ENCODE data around the gene ANXA10.

DNA sequence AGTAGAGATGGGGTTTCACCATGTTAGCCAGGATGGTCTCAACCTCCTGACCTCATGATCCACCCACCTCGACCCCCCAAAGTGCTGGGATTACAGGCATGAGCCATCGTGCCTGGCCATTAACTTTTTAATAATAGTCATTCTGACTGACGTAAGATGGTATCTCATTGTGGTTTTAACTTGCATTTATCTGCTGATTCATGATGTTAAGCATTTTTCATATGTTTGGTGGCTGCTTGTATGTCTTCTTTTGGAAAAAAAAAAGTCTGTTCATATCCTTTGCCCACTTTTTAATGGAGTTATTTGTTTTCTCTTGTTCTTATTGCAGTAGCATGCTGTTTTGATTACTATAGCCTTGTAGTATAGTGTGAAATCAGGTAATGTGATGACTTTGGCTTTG, 45.8 kb downstream of the ANXA10 start:
- TF ChIP-seq, protein P1, sequence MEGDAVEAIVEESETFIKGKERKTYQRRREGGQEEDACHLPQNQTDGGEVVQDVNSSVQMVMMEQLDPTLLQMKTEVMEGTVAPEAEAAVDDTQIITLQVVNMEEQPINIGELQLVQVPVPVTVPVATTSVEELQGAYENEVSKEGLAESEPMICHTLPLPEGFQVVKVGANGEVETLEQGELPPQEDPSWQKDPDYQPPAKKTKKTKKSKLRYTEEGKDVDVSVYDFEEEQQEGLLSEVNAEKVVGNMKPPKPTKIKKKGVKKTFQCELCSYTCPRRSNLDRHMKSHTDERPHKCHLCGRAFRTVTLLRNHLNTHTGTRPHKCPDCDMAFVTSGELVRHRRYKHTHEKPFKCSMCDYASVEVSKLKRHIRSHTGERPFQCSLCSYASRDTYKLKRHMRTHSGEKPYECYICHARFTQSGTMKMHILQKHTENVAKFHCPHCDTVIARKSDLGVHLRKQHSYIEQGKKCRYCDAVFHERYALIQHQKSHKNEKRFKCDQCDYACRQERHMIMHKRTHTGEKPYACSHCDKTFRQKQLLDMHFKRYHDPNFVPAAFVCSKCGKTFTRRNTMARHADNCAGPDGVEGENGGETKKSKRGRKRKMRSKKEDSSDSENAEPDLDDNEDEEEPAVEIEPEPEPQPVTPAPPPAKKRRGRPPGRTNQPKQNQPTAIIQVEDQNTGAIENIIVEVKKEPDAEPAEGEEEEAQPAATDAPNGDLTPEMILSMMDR (IDR thresholded peaks at IDR 0.05; ENCODE audit: poor library complexity) = no peak
- TF ChIP-seq EZH2 (IDR thresholded peaks at IDR 0.05; ENCODE audit: borderline replicate concordance) = no peak
